ENCODE measurements around the gene RAB8B. TPM values are rescaled to one million over a fixed set of nuclear protein-coding genes. Genes with fewer than 3 reads are reported as not detected.

The RAB8B gene
- total RNA-seq, 1 experiment from 2014 or later: 33.8 TPM

- Histone ChIP-seq H4K20me1 (ENCODE audit: control insufficient read depth, insufficient read depth, insufficient read length) (no peaks in the 10 kb centered on the region), H2BK5ac (ENCODE audit: insufficient read length, low read length) (no peak overlapping the region), H3K56ac (ENCODE audit: insufficient read length, low read depth, low read length) (no peak overlapping the region), H2AK5ac (ENCODE audit: insufficient read length, low read length) (no peak overlapping the region), H3K4me1 (ENCODE audit: insufficient read depth, low read length) (no peaks in the 10 kb centered on the region), H3K27ac (ENCODE audit: insufficient read length, low read depth, low read length) (no peak overlapping the region), H2BK20ac (ENCODE audit: low read depth, low read length, poor library complexity, severe bottlenecking) (no peak overlapping the region), H3K4me2 (ENCODE audit: insufficient read depth, insufficient read length, low read length) (no peak overlapping the region), H3T11ph (ENCODE audit: low read length) (no peak overlapping the region), H2BK12ac (ENCODE audit: insufficient read length, low read depth, low read length) (no peak overlapping the region), H3K23me2 (ENCODE audit: insufficient read length, low read depth, low read length, poor library complexity, severe bottlenecking) (no peaks in the 10 kb centered on the region), H3K23ac (ENCODE audit: insufficient read length, low read depth, low read length) (no peak overlapping the region), H4K91ac (ENCODE audit: insufficient read length, low read depth, low read length) (no peak overlapping the region), H3K9me3 (ENCODE audit: control insufficient read depth, low read depth, low read length) (no peaks in the 10 kb centered on the region), H2BK15ac (ENCODE audit: low read depth, low read length) (no peak overlapping the region), H4K8ac (replicated peaks; ENCODE audit: insufficient read length, low read depth, low read length) (no peak overlapping the region), H4K5ac (ENCODE audit: insufficient read length, low read depth, low read length) (no peak overlapping the region), H3K18ac (ENCODE audit: insufficient read length, low read depth, low read length) (no peak overlapping the region), H3K9ac (ENCODE audit: extremely low read depth, insufficient read length, low read length) (no peak overlapping the region), H3K4ac (ENCODE audit: low read depth, low read length) (no peak overlapping the region), H3K27me3 (ENCODE audit: insufficient read depth, low read length) (no peaks in the 10 kb centered on the region), H3K14ac (ENCODE audit: insufficient read depth, low read length) (no peak overlapping the region), H2AFZ (ENCODE audit: low read length) (no peak overlapping the region), H3K79me2 (ENCODE audit: insufficient read depth, low read length) (no peaks in the 10 kb centered on the region), H2BK120ac (ENCODE audit: low read depth, low read length, poor library complexity, severe bottlenecking) (no peak overlapping the region), H3K79me1 (ENCODE audit: insufficient read depth, low read depth, low read length, poor library complexity, severe bottlenecking) (no peaks in the 10 kb centered on the region)
- Mint-ChIP-seq H3K4me1 (0 out of 4 replicates have a peak, but pooled peaks cover 0 to 3% of the 10 kb centered on the region in 2 experiments), H3K27me3 (ENCODE audit: low read depth) (no peaks in the 10 kb centered on the region), H3K4me3 (no peak overlapping the region), H3K27ac (no peak overlapping the region), H3K9me3 (no peaks in the 10 kb centered on the region), H3K36me3 (ENCODE audit: insufficient read depth in 1 of 3, low read depth in 3 of 3) (peaks cover 0 to 14% (median 13%) of the 10 kb centered on the region in 3 experiments; a peak in 5 of 7 replicates)
- no CpG with 5 or more reads among the region's 6 CpGs for WGBS (ENCODE audit: extremely low coverage, insufficient read length, low lambda C conversion rate)
- no peak for DNase-seq
- no peak for TF ChIP-seq CTCF (conservative IDR thresholded peaks at IDR 0.05)
Observed at GRCh38 chr15:63284335-63284734, 94.9 kb downstream of the RAB8B start.

All from H9 (cell line).